ENCODE measurements around the gene ITGA3. TPM values are rescaled to one million over a fixed set of nuclear protein-coding genes. Genes with fewer than 3 reads are reported as not detected.

Gene ITGA3
- total and polyA plus RNA-seq, 2 of the 13 experiments (the other 11 are each of a cell fraction or from before 2014, with no cell fraction given): 0.48 to 0.69 TPM

DNA sequence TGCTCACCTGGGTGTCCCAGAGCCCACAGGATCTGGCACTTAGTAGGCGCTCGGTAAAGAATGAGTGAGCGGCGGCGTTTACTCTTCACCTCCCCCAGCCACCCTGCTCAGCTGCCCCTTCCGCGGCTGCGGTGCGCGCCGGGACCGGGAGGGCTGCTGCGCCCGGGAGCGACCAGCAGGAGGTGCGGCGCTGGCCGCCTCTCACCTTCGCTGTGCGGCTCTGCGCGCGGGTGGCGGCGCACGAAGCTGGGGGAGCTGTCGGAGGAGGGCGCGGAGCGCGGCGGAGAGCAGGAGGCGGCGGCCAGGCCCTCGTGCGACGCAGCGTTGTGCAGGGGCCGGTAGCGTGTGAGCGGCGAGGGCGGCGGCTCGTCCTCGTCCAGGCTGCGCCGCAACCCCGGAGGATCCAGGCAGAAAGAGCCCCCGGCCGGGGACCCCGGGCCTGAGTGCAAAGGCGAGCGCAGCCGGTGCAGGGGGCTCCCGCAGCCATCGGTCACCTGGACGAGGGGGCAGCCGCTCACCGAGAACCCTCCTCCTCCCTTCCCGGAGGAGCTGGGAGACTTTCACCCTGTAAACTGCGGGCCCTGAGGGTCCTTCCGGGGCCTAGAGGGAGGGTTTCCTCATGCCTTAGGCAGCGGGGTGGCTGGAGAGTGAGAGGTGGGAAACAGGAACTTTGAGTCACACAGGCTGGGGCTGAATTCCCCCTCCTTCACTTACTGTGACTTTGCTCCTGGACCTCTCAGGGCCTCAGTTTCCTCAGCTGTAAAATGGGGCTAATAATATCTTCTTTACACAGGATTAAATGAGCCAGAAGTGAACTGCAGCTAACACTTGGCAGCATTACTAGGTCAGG, 61.5 kb downstream of the ITGA3 start (continued):
- TF ChIP-seq, protein P1, sequence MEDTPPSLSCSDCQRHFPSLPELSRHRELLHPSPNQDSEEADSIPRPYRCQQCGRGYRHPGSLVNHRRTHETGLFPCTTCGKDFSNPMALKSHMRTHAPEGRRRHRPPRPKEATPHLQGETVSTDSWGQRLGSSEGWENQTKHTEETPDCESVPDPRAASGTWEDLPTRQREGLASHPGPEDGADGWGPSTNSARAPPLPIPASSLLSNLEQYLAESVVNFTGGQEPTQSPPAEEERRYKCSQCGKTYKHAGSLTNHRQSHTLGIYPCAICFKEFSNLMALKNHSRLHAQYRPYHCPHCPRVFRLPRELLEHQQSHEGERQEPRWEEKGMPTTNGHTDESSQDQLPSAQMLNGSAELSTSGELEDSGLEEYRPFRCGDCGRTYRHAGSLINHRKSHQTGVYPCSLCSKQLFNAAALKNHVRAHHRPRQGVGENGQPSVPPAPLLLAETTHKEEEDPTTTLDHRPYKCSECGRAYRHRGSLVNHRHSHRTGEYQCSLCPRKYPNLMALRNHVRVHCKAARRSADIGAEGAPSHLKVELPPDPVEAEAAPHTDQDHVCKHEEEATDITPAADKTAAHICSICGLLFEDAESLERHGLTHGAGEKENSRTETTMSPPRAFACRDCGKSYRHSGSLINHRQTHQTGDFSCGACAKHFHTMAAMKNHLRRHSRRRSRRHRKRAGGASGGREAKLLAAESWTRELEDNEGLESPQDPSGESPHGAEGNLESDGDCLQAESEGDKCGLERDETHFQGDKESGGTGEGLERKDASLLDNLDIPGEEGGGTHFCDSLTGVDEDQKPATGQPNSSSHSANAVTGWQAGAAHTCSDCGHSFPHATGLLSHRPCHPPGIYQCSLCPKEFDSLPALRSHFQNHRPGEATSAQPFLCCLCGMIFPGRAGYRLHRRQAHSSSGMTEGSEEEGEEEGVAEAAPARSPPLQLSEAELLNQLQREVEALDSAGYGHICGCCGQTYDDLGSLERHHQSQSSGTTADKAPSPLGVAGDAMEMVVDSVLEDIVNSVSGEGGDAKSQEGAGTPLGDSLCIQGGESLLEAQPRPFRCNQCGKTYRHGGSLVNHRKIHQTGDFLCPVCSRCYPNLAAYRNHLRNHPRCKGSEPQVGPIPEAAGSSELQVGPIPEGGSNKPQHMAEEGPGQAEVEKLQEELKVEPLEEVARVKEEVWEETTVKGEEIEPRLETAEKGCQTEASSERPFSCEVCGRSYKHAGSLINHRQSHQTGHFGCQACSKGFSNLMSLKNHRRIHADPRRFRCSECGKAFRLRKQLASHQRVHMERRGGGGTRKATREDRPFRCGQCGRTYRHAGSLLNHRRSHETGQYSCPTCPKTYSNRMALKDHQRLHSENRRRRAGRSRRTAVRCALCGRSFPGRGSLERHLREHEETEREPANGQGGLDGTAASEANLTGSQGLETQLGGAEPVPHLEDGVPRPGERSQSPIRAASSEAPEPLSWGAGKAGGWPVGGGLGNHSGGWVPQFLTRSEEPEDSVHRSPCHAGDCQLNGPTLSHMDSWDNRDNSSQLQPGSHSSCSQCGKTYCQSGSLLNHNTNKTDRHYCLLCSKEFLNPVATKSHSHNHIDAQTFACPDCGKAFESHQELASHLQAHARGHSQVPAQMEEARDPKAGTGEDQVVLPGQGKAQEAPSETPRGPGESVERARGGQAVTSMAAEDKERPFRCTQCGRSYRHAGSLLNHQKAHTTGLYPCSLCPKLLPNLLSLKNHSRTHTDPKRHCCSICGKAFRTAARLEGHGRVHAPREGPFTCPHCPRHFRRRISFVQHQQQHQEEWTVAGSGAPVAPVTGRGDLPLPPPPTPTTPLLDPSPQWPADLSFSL (CRISPR knock-in tag; IDR thresholded peaks at IDR 0.05): no peak
- TF ChIP-seq SAP130 (CRISPR knock-in tag; IDR thresholded peaks at IDR 0.05; ENCODE audit: low read depth) (peak; percentile 61), XRCC5 (optimal IDR thresholded peaks at IDR 0.05; ENCODE audit: low read length) (peak; percentile 44), PHB2 (IDR thresholded peaks at IDR 0.05; ENCODE audit: partially characterized antibody) (no peak), BHLHE40 (IDR thresholded peaks at IDR 0.05; ENCODE audit: low read length) (0 out of 2 replicates have a peak, but pooled peaks have one; percentile 30), ZNF20 (CRISPR knock-in tag; IDR thresholded peaks at IDR 0.05) (no peak), HMGA1 (CRISPR knock-in tag; conservative IDR thresholded peaks at IDR 0.05) (no peak), ZFP62 (CRISPR knock-in tag; IDR thresholded peaks at IDR 0.05) (no peak), U2AF2 (IDR thresholded peaks at IDR 0.05; ENCODE audit: low read depth, low read length) (no peak), ZNF326 (CRISPR knock-in tag; IDR thresholded peaks at IDR 0.05; ENCODE audit: borderline replicate concordance) (no peak), ERF (CRISPR knock-in tag; IDR thresholded peaks at IDR 0.05) (peak; percentile 47; the same call in 1 of the 2 replicates), STAG1 (CRISPR knock-in tag; IDR thresholded peaks at IDR 0.05) (peak; percentile 56), HNF4G (IDR thresholded peaks at IDR 0.05; ENCODE audit: borderline replicate concordance, low read depth, low read length) (no peak), HNF4G (CRISPR knock-in tag; IDR thresholded peaks at IDR 0.05; ENCODE audit: borderline replicate concordance, low read depth) (no peak), ZNF782 (CRISPR knock-in tag; IDR thresholded peaks at IDR 0.05; ENCODE audit: borderline replicate concordance) (no peak), FOXO1 (CRISPR knock-in tag; IDR thresholded peaks at IDR 0.05) (peak; percentile 13; the same call in 1 of the 2 replicates)
- TF ChIP-seq, protein P2, sequence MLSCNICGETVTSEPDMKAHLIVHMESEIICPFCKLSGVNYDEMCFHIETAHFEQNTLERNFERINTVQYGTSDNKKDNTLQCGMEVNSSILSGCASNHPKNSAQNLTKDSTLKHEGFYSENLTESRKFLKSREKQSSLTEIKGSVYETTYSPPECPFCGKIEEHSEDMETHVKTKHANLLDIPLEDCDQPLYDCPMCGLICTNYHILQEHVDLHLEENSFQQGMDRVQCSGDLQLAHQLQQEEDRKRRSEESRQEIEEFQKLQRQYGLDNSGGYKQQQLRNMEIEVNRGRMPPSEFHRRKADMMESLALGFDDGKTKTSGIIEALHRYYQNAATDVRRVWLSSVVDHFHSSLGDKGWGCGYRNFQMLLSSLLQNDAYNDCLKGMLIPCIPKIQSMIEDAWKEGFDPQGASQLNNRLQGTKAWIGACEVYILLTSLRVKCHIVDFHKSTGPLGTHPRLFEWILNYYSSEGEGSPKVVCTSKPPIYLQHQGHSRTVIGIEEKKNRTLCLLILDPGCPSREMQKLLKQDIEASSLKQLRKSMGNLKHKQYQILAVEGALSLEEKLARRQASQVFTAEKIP (CRISPR knock-in tag; IDR thresholded peaks at IDR 0.05; ENCODE audit: borderline replicate concordance): no peak
- TF ChIP-seq, protein P3, sequence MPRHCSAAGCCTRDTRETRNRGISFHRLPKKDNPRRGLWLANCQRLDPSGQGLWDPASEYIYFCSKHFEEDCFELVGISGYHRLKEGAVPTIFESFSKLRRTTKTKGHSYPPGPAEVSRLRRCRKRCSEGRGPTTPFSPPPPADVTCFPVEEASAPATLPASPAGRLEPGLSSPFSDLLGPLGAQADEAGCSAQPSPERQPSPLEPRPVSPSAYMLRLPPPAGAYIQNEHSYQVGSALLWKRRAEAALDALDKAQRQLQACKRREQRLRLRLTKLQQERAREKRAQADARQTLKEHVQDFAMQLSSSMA (CRISPR knock-in tag; IDR thresholded peaks at IDR 0.05): no peak; the same call in 1 of the 2 replicates
- TF ChIP-seq, protein P4, sequence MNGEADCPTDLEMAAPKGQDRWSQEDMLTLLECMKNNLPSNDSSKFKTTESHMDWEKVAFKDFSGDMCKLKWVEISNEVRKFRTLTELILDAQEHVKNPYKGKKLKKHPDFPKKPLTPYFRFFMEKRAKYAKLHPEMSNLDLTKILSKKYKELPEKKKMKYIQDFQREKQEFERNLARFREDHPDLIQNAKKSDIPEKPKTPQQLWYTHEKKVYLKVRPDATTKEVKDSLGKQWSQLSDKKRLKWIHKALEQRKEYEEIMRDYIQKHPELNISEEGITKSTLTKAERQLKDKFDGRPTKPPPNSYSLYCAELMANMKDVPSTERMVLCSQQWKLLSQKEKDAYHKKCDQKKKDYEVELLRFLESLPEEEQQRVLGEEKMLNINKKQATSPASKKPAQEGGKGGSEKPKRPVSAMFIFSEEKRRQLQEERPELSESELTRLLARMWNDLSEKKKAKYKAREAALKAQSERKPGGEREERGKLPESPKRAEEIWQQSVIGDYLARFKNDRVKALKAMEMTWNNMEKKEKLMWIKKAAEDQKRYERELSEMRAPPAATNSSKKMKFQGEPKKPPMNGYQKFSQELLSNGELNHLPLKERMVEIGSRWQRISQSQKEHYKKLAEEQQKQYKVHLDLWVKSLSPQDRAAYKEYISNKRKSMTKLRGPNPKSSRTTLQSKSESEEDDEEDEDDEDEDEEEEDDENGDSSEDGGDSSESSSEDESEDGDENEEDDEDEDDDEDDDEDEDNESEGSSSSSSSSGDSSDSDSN (CRISPR knock-in tag; IDR thresholded peaks at IDR 0.05): peak; percentile 88; the same call in 1 of the 2 replicates
